HG03039 (cell line): ENCODE data around the gene AMH.
"Not testable (repeated sequence)": the region's sequence is repeated elsewhere in the genome, so short reads cannot be mapped to it uniquely, and the experiment has no call there.

Experiments
- ATAC-seq: cut with Tn5 transposase; IDR thresholded peaks from one replicate; pipeline ENCODE4 v1.9.1; 2021; ENCODE audit warnings: mild to moderate bottlenecking, moderate library complexity; ENCODE audit not compliant: unreplicated experiment

The AMH gene

DNA sequence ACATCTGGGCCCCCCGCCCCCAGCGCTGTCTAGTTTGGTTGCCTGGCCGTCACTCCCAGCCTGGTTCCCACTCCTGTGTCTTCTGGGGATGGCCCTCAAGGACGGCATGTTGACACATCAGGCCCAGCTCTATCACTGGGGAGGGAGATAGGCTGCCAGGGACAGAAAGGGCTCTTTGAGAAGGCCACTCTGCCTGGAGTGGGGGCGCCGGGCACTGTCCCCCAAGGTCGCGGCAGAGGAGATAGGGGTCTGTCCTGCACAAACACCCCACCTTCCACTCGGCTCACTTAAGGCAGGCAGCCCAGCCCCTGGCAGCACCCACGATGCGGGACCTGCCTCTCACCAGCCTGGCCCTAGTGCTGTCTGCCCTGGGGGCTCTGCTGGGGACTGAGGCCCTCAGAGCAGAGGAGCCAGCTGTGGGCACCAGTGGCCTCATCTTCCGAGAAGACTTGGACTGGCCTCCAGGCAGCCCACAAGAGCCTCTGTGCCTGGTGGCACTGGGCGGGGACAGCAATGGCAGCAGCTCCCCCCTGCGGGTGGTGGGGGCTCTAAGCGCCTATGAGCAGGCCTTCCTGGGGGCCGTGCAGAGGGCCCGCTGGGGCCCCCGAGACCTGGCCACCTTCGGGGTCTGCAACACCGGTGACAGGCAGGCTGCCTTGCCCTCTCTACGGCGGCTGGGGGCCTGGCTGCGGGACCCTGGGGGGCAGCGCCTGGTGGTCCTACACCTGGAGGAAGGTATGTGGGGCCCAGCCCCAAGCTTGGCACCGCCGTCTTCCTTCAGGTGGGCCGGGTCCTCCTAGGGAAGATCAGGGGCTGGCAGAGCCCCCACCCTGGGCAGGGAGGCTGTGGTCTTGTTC is at the start of gene AMH:
Gene AMH (plus strand): TSS at position 314 of the 857 bp plus-strand sequence. CDS start 10 bp downstream, at position 324.
- ATAC-seq, result no peak

DNA sequence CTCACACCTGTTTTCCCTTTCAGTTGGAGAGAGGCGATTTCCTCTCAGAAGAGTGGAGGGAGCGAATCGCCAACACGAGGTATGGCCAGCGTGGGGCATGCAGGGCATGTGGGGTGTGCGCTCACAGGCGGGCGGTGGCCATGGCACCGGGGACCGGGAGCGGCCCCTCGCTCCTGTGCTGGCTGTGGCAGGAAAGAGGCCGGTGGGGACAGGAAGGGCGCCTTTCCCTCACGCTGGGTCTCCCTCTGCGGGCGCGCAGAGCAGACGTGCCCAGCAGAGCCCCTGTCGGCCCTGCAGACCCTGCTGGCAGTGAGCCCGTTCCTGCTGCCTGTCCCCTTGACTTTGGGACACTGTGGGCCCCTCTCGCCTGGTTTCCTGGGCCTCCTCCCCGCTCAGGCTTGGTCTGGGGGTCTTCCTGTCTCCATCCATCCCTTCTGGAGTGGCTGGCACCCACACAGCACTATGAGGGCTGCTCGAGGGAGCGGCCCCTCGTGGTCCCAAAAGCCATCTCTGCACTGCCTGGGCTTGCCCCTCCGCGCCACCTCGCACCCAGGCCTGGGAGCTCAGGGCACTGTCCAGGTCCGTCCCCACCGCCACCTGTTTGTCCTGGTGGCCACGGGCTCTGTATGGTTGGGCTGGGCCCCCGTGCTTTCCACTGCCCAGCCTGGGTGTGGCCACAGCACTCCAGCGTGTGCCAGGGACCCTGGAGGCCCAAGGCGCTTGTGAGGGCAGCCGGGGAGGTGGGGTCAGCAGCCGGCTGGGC is 49.1 kb upstream of the AMH start:
- ATAC-seq, result no peak

DNA sequence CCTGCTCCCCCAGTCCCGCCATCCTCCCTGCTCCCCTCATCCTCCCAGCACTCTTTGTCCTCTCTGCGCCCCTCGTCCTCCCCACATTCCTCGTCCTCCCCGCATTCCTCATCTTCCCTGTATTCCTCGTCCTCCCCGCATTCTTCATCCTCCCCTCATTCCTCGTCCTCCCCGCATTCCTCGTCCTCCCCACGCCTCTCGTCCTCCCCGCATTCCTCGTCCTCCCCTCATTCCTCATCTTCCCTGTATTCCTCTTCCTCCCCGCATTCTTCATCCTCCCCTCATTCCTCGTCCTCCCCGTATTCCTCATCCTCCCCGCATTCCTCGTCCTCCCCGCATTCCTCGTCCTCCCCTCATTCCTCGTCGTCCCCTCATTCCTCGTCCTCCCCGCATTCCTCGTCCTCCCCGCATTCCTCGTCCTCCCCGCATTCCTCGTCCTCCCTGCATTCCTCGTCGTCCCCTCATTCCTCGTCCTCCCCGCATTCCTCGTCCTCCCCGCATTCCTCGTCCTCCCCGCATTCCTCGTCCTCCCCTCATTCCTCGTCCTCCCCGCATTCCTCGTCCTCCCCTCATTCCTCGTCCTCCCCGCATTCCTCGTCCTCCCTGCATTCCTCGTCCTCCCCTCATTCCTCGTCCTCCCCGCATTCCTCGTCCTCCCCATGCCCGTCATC is 48.4 kb upstream of the AMH start:
- ATAC-seq, result not testable (repeated sequence)

DNA sequence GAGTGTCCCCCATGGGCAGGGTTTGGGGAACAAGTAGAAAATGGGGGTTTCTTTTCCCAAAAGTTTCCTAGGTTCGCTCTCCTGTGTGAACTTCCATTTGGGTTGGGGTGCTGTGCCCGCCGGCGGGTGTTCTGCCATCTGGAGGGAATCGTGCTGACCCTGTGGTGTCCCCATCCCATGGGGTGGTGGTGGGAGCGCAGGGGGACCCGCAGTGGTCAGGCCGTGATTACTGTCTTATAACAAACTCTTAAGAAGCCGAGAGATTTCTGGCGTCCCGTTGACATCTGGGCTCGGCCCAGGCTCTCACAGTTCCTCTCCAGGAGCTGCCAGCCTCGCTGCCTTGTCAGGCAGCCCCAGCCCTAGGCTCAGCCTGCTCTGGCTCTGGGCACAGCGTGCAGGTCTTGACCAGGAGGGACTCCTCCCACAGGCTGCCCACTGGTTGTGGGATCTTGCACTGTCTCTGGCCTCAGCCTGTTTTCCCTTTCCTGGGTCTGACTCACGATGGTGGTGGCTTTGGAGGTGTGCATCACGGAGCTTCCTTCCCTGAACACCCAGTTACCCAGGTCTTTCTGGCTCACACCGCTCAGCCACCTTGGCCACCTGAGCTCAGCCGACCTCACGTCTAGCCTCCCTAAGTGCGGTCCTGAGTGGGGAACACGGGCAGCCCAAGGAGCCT is 47.5 kb upstream of the AMH start:
- no peak for ATAC-seq

DNA sequence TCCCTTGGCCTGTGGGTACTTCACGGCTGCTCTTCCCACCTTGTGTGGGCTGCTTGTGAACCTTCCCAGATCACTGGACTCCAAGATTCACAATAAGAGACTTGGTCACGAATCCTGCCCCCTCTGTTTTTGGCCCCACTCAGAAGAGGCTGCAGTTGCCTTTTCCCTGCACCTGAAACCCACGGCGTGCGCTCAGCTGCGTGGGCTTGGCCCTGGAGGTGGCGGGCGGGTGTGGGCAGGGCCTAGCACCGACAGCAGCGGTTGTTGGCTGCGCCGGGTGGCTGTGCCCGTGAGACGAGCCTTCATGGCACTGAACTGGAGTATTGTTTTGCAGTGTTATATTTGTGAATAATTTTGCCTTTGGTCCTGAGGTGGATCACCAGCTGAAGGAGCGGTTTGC is 46.8 kb upstream of the AMH start:
- no peak for ATAC-seq

DNA sequence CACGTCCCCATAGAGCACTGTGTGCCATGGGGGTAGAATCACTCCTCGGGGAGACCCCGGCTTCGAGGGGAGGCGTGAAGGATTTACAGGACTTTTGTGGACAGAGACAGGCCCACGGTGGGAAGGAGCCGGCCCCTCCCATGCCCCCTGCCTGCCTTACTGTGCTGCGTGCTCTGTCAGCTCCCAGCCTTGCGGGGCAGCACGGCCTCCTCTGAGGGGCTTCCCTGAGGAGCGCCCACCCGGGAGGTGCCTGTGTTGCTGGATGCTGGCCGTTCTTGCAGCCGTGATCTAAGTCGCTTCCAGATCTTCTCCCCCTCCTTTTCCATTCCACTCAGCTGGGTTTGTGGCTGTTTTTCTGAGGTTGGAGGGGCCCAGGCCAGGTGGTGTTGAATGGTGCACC is 42.1 kb upstream of the AMH start:
- ATAC-seq, result no peak

DNA sequence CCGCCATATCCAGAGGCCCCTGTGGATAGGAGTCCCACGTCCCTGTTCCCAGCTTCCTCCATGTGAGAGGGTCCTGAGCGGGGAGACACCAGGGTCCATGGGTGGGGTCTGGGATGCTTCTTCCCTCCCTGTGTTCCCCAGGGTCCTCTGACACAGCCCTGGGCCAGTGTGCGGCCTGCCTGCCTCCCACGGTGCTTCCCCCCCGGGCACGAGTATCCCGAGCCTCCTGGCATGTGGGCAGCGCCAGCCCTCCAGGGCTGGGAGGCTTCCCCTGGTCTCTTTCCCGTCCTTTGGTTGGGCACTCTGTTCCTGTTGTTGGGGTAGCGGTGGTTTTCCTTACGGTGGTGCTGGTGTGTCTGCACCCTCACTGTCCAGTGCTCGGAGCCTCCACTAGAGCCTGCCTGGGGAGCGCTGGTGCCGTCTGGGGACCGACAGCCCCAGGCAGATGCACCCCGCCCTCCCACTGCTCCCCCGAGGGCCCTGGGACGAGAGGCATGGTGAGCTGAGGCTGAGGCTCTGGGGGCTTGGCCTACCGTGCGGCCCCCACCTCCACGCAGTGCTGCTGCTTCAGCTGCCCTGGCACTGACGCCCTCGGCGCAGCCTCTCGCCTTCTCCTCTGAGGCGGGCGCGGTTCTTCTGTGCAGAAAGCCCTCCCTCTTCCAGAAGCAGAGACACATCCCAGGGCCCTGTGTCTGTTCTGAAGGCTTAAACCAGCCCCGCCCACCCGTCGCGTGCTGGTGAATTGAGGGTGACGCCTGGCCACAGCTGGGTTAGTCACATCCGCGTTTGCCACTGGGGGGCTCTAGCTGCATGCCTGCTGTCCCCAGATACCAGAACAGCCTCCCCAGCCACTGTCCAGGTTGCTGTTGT is 40.9 kb upstream of the AMH start:
- no peak for ATAC-seq

DNA sequence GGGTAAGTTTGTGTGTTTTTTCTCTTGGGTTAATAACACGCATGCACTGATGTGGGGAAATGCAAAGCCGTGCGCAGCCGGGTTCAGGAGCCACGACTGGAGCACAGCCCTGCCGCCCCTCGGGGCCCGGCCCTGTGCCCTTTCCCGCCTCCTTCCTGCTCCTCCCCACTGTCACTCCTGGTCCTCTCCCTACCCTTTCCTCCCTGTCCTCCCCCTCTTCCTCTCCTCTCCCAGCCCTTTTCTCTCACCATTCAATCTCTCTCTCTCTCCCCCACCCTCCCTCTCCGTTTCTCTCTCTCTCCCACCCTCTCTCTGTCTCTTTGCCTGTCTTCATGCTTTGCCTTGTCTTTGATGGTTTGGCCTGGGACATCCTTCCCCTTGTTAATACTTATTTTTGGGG is 40.1 kb upstream of the AMH start:
- no peak for ATAC-seq

DNA sequence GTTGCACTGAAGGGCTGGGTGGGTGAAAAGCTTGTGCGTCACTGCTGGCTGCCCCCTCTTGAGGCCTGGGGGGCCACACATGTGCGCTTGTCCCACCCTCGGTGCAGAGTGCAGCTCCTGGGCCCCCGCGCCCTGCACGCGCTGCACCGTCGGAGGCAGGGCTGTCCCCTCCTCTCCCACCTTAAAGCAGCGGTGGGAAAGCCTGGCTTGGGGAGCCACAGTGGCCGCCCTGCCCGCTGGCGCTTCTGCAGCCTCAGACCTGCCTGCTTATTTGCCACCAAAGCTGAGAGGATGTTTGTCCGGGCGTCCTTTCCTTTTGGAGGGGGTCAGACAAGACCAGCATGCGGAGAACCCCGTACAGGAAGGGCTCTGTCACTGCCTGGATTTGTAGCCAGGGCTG is 39.7 kb upstream of the AMH start:
- ATAC-seq, result no peak

DNA sequence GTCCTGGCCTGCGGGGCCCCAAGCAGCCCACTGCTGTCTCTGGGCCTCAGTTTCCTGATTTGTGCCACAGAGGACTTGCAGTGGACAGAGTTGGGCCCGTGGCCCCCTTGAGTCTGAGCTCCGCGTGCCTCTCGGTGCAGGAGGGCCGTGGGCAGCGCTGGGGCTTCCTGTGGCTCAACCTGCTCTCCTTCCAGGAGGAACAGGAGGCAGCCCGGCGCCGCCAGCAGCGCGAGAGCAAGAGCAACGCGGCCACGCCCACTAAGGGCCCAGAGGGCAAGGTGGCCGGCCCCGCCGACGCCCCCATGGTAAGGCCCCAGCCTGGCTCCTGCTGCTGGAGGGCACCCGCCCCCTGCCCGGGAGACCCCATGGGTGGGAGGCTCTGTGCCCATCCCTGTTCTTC is 38.9 kb upstream of the AMH start:
- no peak for ATAC-seq

DNA sequence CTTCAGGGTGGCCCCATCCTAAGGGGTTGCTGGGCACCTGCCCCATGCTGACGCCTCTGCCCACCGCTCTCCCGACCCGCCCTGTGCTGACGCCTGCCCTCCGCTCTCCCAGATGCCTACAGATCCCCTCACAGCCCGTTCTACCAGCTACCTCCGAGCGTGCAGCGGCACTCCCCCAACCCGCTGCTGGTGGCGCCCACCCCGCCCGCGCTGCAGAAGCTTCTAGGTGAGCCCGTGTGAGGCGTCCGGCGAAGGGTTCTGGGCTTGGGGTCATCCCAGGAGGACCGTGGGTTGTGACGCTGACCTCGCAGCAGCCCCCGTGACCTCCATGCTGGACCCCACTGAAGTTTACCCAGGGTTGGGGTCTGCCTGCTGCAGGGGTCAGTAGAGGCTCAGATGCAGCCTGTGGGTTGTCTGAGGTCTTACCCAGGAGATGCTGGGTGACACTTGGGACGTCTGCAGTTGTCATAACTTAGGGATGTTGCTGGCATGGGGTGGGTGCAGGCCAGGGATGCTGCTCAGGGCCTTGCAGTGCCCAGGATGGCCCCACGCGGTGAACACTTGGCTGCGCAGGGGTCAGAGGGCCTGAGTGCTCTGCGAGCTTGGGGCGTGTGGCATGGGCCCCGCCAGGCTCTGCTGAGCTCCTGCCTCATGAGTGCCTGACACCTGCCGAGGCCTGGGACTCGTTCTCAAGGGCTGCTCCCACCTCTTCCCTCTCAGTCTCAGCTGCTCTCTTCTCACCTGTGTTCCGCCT is 38.0 kb upstream of the AMH start:
- no peak for ATAC-seq

DNA sequence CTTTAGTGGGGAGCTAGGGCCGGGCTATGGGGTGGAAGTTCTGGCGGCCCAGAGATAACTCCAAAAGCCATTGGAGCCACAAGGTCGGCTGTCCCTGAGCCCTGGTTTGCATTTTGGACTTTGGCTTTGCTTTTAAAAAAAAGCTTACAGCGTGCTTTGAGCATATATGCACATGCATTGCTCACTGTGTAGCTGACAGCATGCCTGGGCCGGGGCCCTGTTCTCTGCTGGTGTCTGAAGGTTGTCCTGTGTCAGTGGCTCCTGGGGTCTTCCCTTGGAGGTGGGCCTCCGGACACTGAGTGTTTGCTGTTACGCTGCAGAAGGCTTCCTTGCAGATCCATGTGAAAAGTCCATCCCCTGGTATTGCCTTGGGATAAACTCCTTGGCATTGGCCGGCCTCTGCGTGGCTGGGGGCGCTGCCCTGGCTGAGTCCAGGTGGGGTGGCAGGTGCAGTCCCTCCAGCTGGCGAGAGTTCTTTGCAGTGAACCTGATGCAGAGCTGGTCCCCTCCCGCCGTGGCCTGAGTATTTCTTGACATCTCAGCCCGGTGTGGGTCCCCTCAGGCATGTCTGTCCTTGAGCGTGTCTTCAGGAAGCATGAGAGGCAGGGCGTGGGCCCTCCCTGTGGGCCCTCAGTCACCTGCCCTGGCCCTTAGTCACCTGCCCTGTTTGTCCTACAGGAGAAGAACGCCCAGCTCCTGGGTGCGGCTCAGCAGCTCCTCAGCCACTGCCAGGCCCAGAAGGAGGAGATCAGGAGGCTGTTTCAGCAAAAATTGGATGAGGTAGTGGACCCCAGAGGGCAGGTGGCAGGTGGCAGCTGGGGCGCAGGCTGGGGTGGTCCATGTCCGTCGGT is 36.0 kb upstream of the AMH start:
- ATAC-seq, result no peak

DNA sequence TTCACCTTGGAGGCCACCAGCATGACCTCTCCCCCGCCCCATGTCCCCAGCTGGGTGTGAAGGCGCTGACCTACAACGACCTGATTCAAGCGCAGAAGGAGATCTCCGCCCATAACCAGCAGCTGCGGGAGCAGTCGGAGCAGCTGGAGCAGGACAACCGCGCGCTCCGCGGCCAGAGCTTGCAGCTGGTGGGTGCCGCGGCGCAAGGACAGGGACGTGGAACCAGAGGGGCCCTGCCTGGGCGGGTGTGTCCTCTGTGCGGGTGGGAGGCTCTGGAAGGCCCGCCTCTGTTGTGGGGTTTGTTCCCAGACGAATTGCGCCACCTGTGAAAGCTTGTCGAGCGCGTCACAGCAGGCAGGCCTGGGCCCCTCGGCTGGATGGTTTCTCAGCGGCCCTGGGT is 35.3 kb upstream of the AMH start:
- no peak for ATAC-seq

DNA sequence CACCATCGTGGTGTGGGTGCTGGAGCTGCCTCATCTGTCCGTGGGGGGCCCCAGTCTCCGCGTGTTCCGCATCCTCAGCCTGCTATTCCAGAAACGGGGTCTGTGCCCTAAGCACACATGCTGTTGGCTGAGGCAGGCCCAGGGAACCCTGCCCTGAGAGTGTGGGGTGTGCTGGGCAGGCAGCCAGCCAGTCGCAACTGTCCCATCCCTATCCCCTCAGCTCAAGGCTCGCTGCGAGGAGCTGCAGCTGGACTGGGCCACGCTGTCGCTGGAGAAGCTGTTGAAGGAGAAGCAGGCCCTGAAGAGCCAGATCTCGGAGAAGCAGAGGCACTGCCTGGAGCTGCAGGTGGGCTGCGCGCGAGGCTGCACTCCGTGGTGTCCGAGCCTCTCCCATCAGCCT is 34.9 kb upstream of the AMH start:
- ATAC-seq, result no peak

DNA sequence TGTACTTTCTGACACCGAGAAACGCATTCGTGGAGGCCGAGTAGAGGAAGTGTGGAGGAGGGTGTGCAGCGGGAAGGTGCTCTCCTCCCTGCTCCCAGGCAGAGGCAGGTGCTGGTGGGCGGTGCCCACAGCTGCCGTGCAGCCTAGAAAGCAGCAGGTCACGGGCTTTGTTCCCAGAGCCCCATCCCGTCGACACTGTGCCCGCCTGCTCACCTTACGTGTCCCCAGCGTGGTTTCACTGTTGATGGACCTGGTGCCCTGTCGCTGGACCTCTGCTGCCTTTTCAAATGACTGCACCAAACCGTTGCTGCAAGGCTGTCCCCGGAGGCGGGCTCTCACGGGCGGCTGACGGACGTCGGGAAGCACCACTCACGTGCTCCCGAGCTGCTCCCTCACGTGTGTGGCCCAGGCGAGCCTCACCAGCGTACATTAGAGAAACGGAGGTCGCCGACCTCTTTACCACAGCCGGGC is 33.8 kb upstream of the AMH start:
- no peak for ATAC-seq

DNA sequence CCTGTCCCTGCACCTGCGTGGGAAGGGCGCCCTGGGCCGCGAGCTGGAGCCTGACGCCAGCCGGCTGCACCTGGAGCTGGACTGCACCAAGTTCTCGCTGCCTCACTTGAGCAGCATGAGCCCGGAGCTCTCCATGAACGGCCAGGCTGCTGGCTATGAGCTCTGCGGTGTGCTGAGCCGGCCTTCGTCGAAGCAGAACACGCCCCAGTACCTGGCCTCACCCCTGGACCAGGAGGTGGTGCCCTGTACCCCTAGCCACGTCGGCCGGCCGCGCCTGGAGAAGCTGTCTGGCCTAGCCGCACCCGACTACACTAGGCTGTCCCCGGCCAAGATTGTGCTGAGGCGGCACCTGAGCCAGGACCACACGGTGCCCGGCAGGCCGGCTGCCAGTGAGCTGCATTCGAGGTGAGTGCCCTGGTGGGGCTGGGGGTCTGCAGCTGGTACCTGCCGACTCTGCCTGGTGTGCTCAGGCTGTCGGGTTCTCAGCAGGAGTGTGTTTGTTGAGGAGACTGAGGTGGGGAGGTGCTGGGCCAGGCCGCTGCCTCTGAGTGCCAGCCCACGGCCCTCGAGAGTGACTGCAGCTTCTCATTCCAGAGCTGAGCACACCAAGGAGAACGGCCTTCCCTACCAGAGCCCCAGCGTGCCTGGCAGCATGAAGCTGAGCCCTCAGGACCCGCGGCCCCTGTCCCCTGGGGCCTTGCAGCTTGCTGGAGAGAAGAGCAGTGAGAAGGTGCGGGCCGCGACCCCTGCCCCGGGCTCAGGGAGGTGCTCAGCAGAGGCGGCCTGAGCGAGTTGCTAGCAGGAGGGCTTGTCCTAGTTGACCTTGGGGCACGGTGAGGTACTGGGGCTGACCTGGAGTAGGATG is 32.5 kb upstream of the AMH start:
- ATAC-seq, result no peak

DNA sequence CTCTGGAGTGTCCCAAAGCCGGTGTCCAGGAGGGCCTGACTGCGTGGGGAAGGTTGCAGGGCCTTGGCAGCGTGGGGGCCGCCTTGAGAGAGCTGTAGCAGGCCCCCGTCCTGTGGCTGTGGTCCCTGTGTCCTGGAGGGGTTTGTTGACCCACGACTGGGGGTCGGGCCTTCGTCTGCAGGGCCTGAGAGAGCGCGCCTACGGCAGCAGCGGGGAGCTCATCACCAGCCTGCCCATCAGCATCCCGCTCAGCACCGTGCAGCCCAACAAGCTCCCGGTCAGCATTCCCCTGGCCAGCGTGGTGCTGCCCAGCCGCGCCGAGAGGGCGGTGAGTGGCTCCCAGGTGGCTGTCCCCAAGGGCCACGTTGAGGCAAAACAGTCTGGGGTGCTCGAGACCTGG is 31.5 kb upstream of the AMH start:
- ATAC-seq, result no peak

DNA sequence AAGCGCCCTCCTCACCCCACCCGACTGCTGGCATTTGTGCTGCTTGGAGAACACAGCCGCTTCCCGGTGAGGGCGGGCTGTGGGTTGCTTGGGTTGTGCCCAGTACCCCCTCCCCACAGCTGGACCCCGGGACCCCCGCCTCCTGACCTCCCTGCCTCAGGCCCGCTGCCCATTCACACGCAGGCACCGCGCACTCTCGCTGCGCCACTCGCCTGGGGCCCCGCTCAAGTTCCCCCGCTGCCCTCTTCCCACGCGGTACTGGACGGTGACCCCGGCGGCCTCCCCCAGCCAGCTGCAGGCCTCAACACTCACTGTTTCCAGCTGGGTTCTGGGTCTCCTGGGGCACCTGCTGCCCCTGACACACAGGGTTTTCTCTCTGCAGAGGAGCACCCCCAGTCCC is 29.4 kb upstream of the AMH start:
- no peak for ATAC-seq
